Right ventricle myocardium inferior (tissue), 1 donor: ENCODE measurements around the gene HOXB6. TPM values are rescaled to one million over a fixed set of nuclear protein-coding genes. Genes with fewer than 3 reads are reported as not detected.

Source experiments
- ATAC-seq: fragments of 200-7000 bp; cut with Tn5 transposase; one replicate; pipeline ENCODE4 v1.9.1; 2020; ENCODE audit warnings: mild to moderate bottlenecking, moderate library complexity
- DNase-seq: peaks from one replicate; pipeline ENCODE4 v3.0.0; 2021; ENCODE audit errors: missing footprints
- intact Hi-C: fragments of 100-400 bp; cut with DNase I; formaldehyde crosslinking; loops from one replicate; pipeline ENCODE4 v1.11.0; 2022
- total RNA-seq: library from RNA; stranded (reverse); fragmentation: NEBNext Ultra II Directional; extraction: Animal tissue kit (Norgen Biotek cat#: 25700); gene quantifications from one replicate; pipeline ENCODE4 v1.2.1, GENCODE V29; 2021
- donor health status: DM: no; HTN: yes; CAD: no; lungs with severe emphysema.

HOXB6 gene
- total RNA-seq, 1 donor from 2014 or later, result 0.57 TPM

GRCh38 chr17:48591255-48592056, 13.3 kb downstream of the HOXB6 start:
- ATAC-seq, result no peak
- intact Hi-C loops, result loop anchor here (10.0 kb wide), 1 partner anchor 237 kb away; no protein-coding TSS in a partner anchor
- DNase-seq, result no peak

GRCh38 chr17:48590607-48591161, 14.1 kb downstream of the HOXB6 start:
- no peak for DNase-seq
- intact Hi-C loops, result loop anchor here (10.0 kb wide), 1 partner anchor 236 kb away; no protein-coding TSS in a partner anchor
- no peak for ATAC-seq

GRCh38 chr17:48589831-48590606, 14.8 kb downstream of the HOXB6 start, which contains the start of gene HOXB3:
TSS of gene HOXB3 (minus strand) at chr17:48590241. CDS start at chr17:48552474, 37,767 bp downstream.
- intact Hi-C loops, result loop anchor here (10.0 kb wide), 1 partner anchor 235 kb away; no protein-coding TSS in a partner anchor
- no peak for DNase-seq
- ATAC-seq, result no peak

DNA sequence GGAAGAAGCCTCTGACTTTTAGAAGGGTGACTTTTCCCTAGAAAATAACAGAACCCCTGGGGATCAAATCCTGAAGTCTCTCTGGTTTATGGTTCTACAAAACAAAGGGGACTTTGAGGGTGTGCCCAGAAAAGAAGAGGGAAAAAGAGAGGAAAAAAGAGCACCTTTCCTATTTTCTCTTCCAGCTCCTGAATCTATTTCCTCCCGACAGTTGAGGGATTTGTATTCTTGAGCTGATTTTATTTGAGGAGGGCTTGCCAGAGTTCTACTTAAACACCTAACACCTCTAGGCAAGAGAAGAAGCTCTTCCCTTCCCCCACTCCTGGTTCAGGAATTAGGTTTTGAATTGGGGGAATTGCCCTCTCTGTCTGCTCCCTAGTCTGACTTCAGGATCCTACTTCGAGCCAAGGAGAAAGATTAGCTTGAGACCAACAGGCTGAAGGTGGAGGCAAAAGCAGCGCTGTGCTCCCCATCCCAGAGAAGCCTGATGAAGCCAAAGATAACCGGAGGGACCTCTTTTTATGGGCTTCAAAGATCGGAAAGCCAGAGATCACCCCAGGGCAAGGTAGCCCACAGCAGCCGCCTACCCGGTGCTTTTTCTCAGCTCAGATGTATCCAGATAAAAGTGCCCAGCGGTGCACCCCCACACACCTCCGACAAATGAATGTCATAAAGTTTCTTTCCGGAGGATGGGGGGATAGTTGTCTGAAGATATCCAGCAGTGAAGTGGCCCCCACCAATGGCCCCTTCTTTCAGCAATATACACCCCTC, 15.5 kb downstream of the HOXB6 start:
- intact Hi-C loops, result no loop called here
- DNase-seq (no peak), ATAC-seq (no peak)

GRCh38 chr17:48588528-48588927, 16.3 kb downstream of the HOXB6 start:
- no peak for DNase-seq
- intact Hi-C loops, result no loop called here
- no peak for ATAC-seq

DNA sequence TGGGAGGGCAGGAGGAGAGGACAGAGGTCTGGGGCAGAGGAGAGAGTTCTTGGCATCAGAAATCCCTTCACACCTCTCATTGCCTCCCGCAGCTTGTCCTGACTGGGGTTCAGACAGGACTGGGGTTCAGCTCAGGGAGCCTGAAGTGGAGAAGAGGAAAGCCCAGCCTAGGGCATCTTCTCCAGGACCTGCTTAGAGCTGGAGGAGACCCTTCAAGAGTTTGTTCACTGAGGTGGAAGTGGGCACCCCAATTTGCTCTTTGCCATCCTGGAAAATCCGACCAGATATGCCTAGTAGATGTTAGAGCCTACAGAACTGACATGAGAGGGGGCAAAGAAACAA, 16.7 kb downstream of the HOXB6 start:
- intact Hi-C loops, result no loop called here
- DNase-seq (no peak), ATAC-seq (no peak)

DNA sequence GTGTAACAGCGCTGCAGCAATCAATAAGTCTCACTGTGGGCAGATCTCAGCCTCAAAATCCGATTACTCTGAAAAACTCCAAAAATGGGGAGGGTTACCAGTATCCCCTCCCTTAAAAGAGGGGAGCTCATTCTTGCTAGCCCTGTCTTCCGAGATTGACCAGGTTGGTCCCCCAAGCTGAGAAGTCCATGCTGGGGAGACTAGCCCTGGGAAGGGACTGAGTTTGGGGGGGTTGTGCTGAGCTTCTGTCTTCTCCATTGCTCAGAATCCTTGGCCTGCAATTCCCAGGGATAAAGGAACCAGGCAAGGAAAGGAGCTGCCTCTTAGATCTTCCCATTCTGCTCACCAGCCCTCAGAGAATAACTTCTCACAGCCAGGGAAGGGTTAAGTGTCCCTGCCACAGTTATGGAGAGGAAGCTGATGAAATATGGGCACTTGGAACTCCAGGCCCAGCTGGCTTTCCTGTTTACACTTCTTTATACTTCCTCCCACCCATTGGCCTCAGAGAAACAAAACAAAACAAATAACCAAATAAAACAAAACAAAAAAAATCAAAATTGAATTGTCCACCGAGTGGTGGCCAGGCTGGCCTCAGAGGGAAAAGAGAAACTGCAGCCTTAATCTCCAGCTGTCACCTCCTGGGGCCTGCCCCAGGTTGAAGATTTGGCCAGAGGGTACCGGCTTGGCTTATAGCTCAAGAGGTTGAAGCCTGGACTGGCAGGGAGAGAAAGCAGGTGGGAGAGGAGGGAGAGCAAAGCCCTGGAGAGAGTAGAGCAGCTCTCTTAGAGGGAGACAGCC, 17.3 kb downstream of the HOXB6 start:
- DNase-seq (no peak), ATAC-seq (no peak)
- intact Hi-C loops, result no loop called here

DNA sequence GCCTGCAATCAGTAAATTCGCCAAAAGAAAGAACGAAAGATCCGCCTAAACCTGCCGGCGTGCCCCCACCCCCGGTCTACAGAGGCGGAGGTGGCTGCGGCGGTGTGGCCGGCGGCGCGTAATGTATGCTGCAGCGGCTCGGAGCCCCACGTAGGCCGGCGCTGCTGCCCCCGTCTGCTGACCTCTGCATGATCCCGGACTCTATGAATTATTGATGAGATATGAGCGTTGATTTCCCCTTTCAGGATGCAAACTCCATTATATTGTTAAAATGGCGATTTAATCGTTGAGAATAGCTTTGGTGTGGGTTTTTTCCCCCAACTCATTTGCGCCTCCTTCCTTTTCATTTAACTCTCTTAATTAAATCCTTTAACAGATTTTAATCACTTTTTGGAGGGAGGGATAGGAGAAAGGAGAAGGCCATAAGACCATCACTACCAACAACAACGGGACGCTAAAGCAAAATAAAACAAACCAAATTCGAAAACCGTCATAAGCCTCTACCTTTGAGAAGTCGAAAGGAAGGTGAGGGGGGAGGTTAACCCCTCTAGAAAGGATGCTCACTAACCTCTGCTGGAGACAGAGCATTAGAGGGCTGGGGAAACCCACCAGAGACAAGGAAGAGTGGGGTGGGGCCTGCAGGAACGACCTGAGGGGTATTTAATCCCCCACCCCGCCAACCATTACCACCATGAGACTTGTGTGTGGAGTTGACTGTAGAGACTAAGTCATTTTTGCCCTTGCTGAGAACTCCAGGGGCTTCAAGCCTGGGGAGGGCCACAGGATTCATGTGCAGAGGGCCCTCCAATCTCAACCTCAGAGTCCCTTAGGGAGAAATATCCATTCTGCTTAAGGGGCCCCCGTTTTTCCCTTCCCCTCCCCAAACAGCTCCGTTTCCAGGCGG, 18.2 kb downstream of the HOXB6 start:
- intact Hi-C loops, result no loop called here
- ATAC-seq, result no peak
- no peak for DNase-seq

DNA sequence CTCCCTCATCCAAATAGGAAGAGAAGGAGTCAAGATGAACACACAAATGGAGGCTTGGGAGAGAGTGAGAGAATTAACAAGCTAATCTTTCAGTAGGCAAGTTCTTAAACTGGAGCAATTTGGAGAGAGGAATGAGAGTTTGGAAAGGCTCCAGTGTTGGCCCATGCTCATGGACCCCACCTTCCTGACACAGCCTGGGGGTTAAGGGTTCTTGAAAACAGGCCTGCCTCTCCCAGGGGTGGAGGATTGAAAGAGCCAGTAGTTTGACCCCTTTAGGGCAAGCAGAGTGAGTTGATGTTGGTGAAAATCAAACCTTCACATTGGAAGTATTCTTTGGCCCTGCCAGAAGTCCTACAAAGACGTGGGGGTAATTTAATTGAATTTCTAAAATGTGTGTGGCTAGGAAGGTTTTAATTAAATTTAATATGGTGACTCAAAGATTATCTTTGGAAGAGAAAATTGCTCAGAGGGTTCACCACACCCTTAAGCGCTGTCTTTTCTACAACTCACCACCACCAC, 20.5 kb downstream of the HOXB6 start:
- intact Hi-C loops, result no loop called here
- ATAC-seq (no peak), DNase-seq (no peak)

- ATAC-seq, result no peak
- intact Hi-C loops, result no loop called here
Measured at GRCh38 chr17:48583708-48584222, 21.0 kb downstream of the HOXB6 start.

GRCh38 chr17:48582750-48583069, 22.1 kb downstream of the HOXB6 start:
- intact Hi-C loops, result no loop called here
- DNase-seq (no peak), ATAC-seq (no peak)

More at GRCh38 chr17:48583708-48584222, 21.0 kb downstream of the HOXB6 start:
- DNase-seq, result no peak

- ATAC-seq (no peak), DNase-seq (no peak)
- intact Hi-C loops, result loop anchor here (1.0 kb wide), 1 partner anchor 39 kb away; no protein-coding TSS in a partner anchor
Measured at GRCh38 chr17:48579760-48580554, 24.8 kb downstream of the HOXB6 start.

GRCh38 chr17:48579471-48579759, 25.4 kb downstream of the HOXB6 start:
- intact Hi-C loops, result no loop called here
- DNase-seq (no peak), ATAC-seq (no peak)

DNA sequence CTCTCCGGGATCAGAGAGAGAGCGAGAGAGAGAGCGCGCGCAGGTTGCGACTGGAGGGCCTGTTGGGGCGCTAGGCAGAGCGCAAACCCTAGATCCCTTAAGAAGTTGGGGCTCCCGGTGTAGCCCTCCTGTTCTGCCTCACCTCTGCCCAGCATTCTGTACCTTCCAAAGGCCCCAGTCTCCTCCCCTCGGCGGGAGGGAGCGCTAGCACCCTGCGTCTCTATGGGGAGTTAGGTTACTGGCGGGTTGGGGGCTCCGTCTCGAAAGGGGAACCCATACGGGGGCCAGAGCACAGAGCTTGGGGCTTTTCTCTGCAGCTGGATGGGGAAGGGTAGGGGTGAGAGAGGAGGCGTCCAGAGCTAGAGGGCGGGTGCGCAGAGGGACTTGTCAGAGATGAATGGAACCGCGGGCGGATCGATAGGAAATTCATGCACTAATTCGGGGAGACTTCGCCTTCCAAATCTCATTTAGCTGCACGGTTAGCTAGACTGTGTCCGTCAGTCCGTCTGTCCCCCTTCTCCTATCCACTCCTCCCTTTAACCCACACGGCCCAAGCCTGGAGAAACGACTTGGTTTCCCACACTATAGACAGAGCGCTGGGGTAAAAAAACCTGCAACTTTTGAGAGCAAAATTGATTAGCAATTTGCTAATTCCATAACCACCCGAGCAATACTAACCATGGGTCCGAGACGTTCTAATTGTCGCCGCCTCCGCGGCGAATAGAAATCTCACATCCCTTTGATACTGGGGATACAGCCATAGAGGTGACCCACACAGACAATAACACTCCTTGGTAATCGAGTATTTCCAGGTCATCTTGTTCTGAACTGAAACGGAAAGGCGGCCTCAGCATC, 25.9 kb downstream of the HOXB6 start:
- intact Hi-C loops, result no loop called here
- DNase-seq (no peak), ATAC-seq (no peak)

DNA sequence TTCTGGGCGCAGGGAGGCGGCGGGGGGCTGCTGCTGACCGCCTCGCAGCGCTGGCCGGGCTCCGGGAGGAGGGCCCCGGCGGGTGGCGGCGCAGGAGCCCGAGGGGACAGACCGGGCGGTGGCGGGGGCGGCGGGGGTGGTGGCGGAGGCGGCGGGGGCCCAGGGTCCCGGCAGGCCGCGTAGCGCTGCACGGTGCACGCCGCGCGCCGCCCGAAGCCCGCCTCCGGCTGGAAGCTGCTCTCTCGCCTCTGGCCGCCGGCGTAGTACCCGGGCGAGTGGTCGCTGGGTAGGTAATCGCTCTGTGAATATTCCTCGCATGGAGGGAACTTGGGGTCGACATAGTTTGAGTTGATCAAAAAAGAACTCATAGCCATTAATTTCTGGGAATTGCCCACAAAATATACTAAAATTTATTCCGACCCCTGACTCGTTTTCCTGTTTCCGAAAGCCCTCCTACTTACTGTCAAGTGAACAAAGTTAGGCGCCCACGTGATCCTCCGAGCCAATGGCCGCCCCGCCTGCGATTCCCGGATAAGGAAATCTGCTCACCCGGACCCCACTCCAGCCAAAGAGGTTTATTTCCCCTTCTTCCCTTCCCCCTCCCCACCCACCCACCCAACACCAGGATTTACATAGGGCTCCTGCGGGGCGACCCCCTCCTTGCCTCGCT, 26.7 kb downstream of the HOXB6 start, which contains the start of gene HOXB4:
Gene HOXB4 (minus strand): TSS at position 405 of the 670 bp plus-strand sequence. CDS start 31 bp downstream, at position 374.
- peak; percentile 87 for DNase-seq
- no peak for ATAC-seq
- intact Hi-C loops, result no loop called here
